ENCODE measurements around the gene CDX1. TPM values are rescaled to one million over a fixed set of nuclear protein-coding genes. Genes with fewer than 3 reads are reported as not detected.

CDX1 gene
- total and polyA plus RNA-seq, 7 donors: 0.06 to 0.08 TPM; not detected in 5

- Histone ChIP-seq H3K4me3 (no peak overlapping the region), H3K36me3 (ENCODE audit: insufficient read depth in 1 of 2, low read depth in 1 of 2) (peaks cover 0 to 17% of the 10 kb centered on the region in 2 donors), H3K9me3 (no peaks in the 10 kb centered on the region), H3K27ac (no peak overlapping the region), H3K4me1 (no peaks in the 10 kb centered on the region), H3K27me3 (ENCODE audit: insufficient read depth in 3 of 3, low read length in 2 of 3) (no peaks in the 10 kb centered on the region)
- TF ChIP-seq CTCF (IDR thresholded peaks at IDR 0.05): no peak
- 81 to 97% (median 95%) methylated on average over 3 of the region's 3 CpGs for WGBS, 3 donors
- DNase-seq (no peak), ATAC-seq (no peak)
- intact Hi-C loops (cut with DNase I): no loop called here
These were observed 46.5 kb upstream of the CDX1 start for GRCh38 chr5:150120062-150120441.

- Histone ChIP-seq H3K4me1 (no peaks in the 10 kb centered on the region), H3K27me3 (ENCODE audit: insufficient read depth in 3 of 3, low read length in 2 of 3) (no peaks in the 10 kb centered on the region), H3K36me3 (ENCODE audit: insufficient read depth in 1 of 2, low read depth in 1 of 2) (peaks cover 0 to 15% of the 10 kb centered on the region in 2 donors), H3K9me3 (no peaks in the 10 kb centered on the region), H3K27ac (no peak overlapping the region), H3K4me3 (no peak overlapping the region)
- ATAC-seq: no peak
- TF ChIP-seq CTCF (IDR thresholded peaks at IDR 0.05): no peak
- DNase-seq: no peak
- WGBS, 3 donors: 75 to 80% (median 76%) methylated on average over 19 of the region's 19 CpGs
- intact Hi-C loops (cut with DNase I): no loop called here
These were observed 45.7 kb upstream of the CDX1 start for GRCh38 chr5:150120617-150121447.

- peaks cover 0 to 17% of the 10 kb centered on the region in 2 donors for H3K36me3 ChIP-seq (ENCODE audit: insufficient read depth in 1 of 2, low read depth in 1 of 2)
- H3K4me3 ChIP-seq: no peak overlapping the region
- intact Hi-C loops (cut with DNase I): no loop called here
- H3K27ac ChIP-seq: no peak overlapping the region
- no peak for DNase-seq
- H3K4me1 ChIP-seq: no peaks in the 10 kb centered on the region
- 90 to 92% (median 90%) methylated on average over 14 of the region's 14 CpGs for WGBS, 3 donors
- no peaks in the 10 kb centered on the region for H3K27me3 ChIP-seq (ENCODE audit: insufficient read depth in 3 of 3, low read length in 2 of 3)
- no peak for ATAC-seq
- H3K9me3 ChIP-seq: no peaks in the 10 kb centered on the region
- TF ChIP-seq CTCF (IDR thresholded peaks at IDR 0.05): no peak
These were observed 45.0 kb upstream of the CDX1 start for GRCh38 chr5:150121448-150122157.

- intact Hi-C loops (cut with DNase I): no loop called here
- WGBS, 3 donors: 52 to 61% (median 59%) methylated on average over 5 of the region's 5 CpGs
- H3K36me3 ChIP-seq (ENCODE audit: insufficient read depth in 1 of 2, low read depth in 1 of 2): peaks cover 0 to 17% of the 10 kb centered on the region in 2 donors
- H3K9me3 ChIP-seq: no peaks in the 10 kb centered on the region
- no peak overlapping the region for H3K27ac ChIP-seq
- no peaks in the 10 kb centered on the region for H3K27me3 ChIP-seq (ENCODE audit: insufficient read depth in 3 of 3, low read length in 2 of 3)
- no peak for DNase-seq
- ATAC-seq: peak in 1 of 4 donors; percentile 22
- H3K4me3 ChIP-seq: no peak overlapping the region
- no peaks in the 10 kb centered on the region for H3K4me1 ChIP-seq
- TF ChIP-seq CTCF (IDR thresholded peaks at IDR 0.05): no peak
These were observed 44.4 kb upstream of the CDX1 start for GRCh38 chr5:150122158-150122510.
